Thyroid gland (tissue), 4 donors: ENCODE measurements around the gene PHF19.

Experiments
- POLR2A ChIP-seq, 2 donors: fragments of 450-650 bp; IDR thresholded peaks; one replicate each; pipeline ENCODE4 v1.6.1; 2017; ENCODE audit warnings: antibody characterized with exemption in 2 of 2, mild to moderate bottlenecking in 2 of 2, moderate library complexity in 1 of 2
- TF ChIP-seq, protein P1 (sequence below), 6 experiments: fragments of 200-600 bp in 3 of 6; fragments of 450-650 bp in 3 of 6; sonication (generic) in 3 of 6; IDR thresholded peaks; one replicate each; pipeline ENCODE4 v1.5.1; 2016 to 2019; ENCODE audit warnings: antibody characterized with exemption in 6 of 6, mild to moderate bottlenecking in 2 of 6, inconsistent platforms in 1 of 6, moderate library complexity in 1 of 6

- TF ChIP-seq, protein P1, sequence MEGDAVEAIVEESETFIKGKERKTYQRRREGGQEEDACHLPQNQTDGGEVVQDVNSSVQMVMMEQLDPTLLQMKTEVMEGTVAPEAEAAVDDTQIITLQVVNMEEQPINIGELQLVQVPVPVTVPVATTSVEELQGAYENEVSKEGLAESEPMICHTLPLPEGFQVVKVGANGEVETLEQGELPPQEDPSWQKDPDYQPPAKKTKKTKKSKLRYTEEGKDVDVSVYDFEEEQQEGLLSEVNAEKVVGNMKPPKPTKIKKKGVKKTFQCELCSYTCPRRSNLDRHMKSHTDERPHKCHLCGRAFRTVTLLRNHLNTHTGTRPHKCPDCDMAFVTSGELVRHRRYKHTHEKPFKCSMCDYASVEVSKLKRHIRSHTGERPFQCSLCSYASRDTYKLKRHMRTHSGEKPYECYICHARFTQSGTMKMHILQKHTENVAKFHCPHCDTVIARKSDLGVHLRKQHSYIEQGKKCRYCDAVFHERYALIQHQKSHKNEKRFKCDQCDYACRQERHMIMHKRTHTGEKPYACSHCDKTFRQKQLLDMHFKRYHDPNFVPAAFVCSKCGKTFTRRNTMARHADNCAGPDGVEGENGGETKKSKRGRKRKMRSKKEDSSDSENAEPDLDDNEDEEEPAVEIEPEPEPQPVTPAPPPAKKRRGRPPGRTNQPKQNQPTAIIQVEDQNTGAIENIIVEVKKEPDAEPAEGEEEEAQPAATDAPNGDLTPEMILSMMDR (IDR thresholded peaks at IDR 0.05) = no peak
- no peak for TF ChIP-seq POLR2A (IDR thresholded peaks at IDR 0.05)
Measured at GRCh38 chr9:120870206-120870605, 6.8 kb downstream of the PHF19 start.
